Fibroblast of lung (primary cell): Measurements from ENCODE around the gene TOP1.

Experiments used
- CTCF ChIP-seq, 2 donors: IDR thresholded peaks in 1 of 2; conservative IDR thresholded peaks in 1 of 2; 1 replicate in 1 of 2; 2 replicates in 1 of 2; pipeline ENCODE4 v1.5.1; 2011 to 2012; ENCODE audit warnings: low read length in 2 of 2, control low read depth in 1 of 2, inconsistent platforms in 1 of 2, low read depth in 1 of 2, mild to moderate bottlenecking in 1 of 2
- EZH2 ChIP-seq: IDR thresholded peaks from 2 replicates; pipeline ENCODE4 v1.5.1; 2012; ENCODE audit warnings: low read length, control low read depth, mild to moderate bottlenecking; ENCODE audit errors: missing control alignments

GRCh38 chr20:41050361-41051008 lies 21.9 kb downstream of the TOP1 start:
- TF ChIP-seq CTCF (conservative IDR thresholded peaks at IDR 0.05 in 1 of 2, IDR thresholded peaks at IDR 0.05 in 1 of 2; ENCODE audit: low read depth in 1 of 2, low read length in 2 of 2) (no peak), EZH2 (no peak)
